ENCODE results near the gene FHIT.

FHIT gene

GRCh38 chr3:59885899-59886400 lies 1365.3 kb downstream of the FHIT start:
- no peak for DNase-seq

DNA sequence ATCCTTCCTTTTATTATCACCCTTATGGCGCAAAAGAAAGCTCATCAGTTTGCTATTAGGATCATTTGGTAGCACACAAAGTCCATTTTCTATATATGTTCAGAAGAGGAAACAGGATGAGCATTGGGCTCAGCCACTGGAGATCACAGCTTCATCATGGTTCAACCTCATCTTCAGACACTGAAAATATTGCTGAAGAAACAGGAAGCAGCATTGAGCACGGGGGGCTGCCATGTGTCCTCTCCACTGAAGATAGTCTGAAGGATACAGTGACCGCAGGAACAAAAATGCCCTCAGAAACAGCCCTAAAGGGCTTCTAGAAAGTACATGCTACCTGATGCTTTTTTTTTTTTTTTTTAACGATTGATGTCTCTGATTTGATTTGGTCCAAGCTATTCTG lies 1366.2 kb downstream of the FHIT start:
- DNase-seq = no peak

- no peak for DNase-seq
These were observed 1366.8 kb downstream of the FHIT start for GRCh38 chr3:59884409-59884808.

- no peak for DNase-seq
These were observed 1368.5 kb downstream of the FHIT start for GRCh38 chr3:59882746-59883145.

DNA sequence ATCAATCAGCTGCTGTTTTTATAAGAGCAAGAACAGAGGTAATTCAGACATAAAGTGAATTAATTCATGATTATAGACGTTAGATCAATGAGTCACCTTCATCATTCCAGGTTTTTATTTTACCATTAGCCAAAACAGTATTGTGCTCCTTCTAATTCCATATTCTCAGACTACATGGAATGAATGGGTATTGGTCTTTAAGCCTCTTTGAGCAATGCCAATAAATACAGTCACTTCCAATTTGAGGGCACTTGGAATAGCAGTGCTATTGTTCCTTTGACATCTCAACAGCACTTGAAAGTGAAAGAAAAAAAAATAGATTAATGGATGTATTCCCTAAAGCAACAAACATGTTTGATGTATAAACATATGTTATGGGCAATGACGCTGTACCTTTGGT lies 1370.5 kb downstream of the FHIT start:
- DNase-seq = no peak

DNA sequence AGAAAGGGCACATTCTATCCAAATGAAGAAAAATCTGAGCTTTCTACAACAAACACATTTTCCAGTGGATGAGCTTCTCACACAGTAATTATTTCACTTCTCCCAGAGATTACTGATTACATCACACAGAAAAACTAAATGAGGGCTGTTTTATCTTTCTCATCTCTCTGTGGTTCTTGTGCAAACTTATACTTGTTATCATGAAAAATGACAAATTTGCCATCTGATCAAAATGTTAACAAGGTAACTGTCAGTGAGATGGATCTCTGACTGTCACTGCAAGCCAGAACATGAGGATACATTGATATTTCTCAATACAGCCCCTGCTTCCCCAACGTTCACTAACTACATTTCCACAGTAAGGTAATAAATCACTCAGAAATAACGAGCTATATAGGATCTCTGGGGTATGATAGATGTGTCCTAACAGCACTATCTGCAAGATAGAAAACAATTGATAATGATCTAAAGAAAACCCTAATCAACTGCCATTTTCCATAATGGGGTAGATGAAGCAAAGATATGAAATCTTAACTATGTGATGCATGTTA lies 1372.1 kb downstream of the FHIT start:
- no peak for DNase-seq

GRCh38 chr3:59878038-59878427 lies 1373.2 kb downstream of the FHIT start:
- no peak for DNase-seq

- no peak for DNase-seq
These were observed 1373.8 kb downstream of the FHIT start for GRCh38 chr3:59877263-59878037.

DNA sequence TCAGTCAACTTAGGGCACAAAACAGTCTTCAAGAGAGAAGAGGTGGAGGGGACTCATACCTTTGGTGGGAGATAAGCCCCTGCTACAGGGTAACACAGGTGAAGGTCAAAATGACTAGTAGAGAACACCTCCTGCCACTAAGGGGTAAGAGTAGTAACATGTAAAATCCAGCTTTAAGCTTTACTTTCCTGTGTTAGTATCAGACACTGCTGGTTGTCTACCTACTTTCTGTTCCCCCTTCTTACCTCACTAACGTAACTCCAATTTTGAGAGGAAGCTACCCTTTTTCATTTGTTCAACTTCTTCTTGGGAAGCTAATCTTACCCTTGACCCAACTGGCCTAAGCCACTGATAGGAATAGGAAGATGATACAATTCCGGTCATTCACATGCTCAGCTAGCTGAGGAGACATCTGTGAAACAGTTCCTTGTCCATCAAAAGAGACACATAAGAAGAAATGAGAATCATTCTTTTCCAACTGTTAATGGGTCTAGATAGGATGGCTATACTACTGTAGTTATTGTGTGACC lies 1374.7 kb downstream of the FHIT start:
- DNase-seq = no peak

GRCh38 chr3:59873576-59874230 lies 1377.5 kb downstream of the FHIT start:
- no peak for DNase-seq

- no peak for DNase-seq
These were observed 1379.1 kb downstream of the FHIT start for GRCh38 chr3:59872128-59872527.

DNA sequence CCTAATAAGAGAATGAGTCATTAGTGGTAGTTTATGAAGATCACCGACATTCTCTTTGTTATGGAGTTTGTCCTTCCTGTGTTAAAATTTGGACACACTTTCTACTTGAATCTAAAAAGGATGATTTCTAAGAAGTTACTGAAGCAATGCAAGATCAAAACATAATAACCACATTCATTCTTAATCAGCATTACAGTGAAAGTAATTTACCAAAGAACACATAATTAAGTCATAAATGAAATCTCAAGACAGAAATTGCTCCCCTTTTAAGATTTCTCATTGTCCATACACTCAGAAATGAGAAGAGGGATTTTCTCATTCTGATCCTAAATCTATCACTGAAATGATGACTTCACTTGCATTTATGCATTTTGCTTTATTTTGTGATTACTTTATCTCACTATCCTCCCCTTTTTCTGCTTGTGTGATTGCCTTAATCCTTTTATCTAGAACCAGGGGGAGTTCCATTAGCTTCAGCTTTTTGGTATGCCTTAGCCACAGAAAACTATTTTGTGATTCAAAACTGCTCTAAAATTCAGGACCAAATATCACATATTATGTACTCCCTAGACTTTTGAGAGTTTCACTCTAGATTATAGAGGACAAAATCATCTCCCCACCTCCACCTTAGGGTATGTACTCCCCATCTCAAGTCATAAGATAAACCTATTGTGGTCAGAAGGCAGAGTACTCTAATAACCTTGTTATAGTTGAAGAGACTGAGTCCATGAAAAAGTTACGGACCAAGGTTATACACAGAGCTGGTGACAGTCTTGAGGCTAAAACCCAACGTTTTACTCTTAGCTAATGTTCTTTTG lies 1383.9 kb downstream of the FHIT start:
- no peak for DNase-seq

DNA sequence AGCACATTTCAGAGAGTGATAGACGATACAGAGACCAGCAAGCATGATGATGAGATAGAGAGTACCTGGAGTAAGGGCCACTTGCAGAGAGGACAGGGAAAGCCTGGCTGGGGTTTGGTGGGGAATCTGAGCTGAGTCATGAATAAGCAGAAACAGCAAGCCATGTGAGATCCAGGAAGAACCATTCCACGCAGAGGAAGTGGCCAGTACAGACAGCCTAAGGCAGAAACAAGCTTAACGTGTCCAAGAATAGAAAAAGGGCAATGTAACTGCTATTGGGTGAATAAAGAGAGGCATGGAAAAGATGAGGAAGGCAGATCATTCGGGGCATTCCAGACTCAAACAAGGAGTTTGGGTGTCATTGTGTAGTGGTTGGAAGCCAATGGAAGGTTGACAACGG lies 1385.2 kb downstream of the FHIT start:
- DNase-seq = no peak

DNA sequence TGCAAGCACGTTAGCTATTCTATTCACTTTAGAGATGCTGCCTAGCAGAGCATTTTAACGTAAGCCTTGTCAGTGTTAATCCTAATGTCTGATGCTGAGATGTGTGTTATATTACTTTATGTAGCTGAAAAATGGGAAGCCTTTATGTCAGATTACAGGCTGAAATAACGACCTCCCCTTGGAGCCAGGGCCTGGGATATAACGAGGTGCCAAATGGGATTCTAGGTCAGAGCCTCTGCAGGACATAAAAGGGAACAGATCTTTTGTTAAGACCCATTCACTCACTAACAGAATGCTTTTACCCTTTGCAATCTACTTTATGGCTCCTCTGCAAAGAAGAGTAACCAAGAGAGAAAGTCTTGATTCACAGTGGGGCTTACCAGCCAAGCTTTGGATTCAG lies 1385.9 kb downstream of the FHIT start:
- DNase-seq = no peak

- DNase-seq = no peak
These were observed 1388.6 kb downstream of the FHIT start for GRCh38 chr3:59862686-59863085.

GRCh38 chr3:59857589-59858346 lies 1393.5 kb downstream of the FHIT start:
- peak; percentile 76 for DNase-seq

GRCh38 chr3:59856934-59857460 lies 1394.3 kb downstream of the FHIT start:
- DNase-seq = no peak

DNA sequence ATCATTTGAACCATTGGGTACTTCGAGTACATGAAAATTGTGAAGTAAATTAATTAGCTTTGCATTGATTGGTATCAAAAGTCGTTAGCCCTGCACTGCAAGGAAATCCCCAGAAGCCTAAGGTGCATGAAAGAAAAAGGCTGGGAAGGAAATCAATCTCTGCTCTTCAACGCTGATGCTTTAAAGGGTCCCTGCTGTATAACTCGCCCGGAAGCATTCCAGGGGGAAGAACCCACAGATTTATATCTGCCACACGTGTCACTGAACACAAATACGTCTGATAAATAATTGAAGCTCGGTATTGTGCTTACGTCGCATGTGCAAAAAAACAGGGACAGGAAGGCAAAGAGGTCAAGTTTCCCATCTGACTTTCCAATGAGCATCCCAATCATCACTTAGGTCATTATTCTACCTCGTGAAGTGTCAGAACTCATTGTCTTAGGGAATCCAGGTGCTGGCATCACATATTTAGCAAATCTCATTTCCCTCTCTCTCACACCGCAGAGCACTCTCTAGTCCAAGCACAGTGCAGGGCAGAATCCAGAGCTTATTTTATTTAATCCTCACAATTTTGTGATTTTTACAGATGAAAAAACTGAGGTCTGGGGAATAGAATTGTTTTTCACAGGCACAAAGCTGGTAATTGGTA lies 1397.1 kb downstream of the FHIT start:
- DNase-seq = no peak

DNA sequence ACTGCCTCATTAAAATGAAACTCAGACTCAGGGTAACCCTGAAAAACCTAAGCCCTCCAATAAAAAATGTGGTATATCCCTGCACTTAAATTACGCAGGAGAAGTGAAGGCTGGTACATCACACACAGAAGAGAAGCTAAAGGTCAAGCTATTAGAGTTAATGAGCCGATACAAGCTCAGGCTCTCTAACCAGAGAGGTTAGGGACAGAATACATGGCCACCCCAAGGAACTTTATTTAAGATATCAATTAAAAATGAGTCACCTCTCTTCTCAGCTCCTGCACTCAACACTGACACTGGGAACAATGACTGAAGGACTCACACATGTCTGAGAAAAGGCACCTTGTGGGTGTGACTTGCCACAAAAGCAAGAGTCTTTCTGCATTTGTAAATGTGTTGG lies 1400.8 kb downstream of the FHIT start:
- no peak for DNase-seq

DNA sequence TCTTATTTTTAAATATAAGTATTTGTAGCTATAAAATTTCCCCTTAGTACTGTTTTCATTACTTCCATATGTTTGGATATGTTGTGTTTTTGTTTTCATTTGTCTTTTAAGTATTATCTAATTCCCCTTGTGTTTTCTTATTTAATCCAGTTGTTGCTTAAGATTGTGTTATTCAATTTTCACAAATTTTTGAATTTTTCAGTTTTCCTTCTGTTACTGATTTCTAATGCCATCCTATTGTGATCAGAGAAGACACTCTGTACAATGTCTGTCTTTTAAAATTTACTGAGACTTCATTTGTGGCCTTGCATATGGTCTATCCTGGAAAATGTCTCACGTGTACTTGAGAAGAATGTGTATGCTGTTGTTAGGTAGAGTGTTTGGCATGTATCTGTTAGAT lies 1405.9 kb downstream of the FHIT start:
- no peak for DNase-seq

- DNase-seq = no peak
These were observed 1407.4 kb downstream of the FHIT start for GRCh38 chr3:59843821-59844220.

Measured in activated CD8-positive, alpha-beta memory T cell treated with anti-CD3 and anti-CD28 coated beads, Interleukin-2, amount 50 U/mL, for 4 hours (primary cell).